Spleen (tissue), 7 donors: ENCODE data around the gene SESN3.

ENCODE experiments used
- POLR2AphosphoS5 ChIP-seq, 3 donors: sonication (generic); formaldehyde crosslinking; IDR thresholded peaks; one replicate each; pipeline ENCODE4 v1.5.1; 2017; ENCODE audit warnings: antibody characterized with exemption in 3 of 3
- TF ChIP-seq, protein P1 (sequence below), 11 experiments: fragments of 200-600 bp in 7 of 11; fragments of 450-650 bp in 4 of 11; sonication (generic) in 4 of 11; IDR thresholded peaks in 8 of 11; conservative IDR thresholded peaks in 3 of 11; 1 replicate in 7 of 11; 2 replicates in 4 of 11; pipeline versions ENCODE4 v1.4.0 to v1.8.0; 2016 to 2021; ENCODE audit warnings: antibody characterized with exemption in 11 of 11, inconsistent platforms in 4 of 11, mild to moderate bottlenecking in 1 of 11
- donor health status: DM: no; HTN: no; CAD: no; lungs with moderate emphysema.
- donor health status: DM: no; HTN: no; CAD: no.
- donor health status: DM: no; HTN: no; CAD: no.

DNA sequence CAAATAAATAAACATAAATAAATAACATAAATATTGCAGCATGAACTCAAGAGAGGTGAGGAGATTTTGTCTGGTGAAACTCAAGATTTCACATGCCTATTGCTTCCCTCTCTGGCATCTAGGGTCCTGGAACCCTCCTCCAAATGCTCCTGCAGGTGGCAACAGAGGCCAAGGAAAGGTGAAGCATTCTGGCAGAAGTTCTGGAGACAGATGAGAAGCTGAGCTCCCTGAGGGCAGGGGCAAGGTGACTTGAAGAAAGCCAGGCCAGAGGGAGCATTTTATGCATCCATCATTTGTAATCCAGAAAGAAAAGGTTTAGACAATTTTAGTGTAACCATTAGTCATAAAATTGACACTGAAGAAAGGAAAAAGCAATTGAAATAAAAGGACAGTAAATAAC, 76.5 kb downstream of the SESN3 start:
- TF ChIP-seq, protein P1, sequence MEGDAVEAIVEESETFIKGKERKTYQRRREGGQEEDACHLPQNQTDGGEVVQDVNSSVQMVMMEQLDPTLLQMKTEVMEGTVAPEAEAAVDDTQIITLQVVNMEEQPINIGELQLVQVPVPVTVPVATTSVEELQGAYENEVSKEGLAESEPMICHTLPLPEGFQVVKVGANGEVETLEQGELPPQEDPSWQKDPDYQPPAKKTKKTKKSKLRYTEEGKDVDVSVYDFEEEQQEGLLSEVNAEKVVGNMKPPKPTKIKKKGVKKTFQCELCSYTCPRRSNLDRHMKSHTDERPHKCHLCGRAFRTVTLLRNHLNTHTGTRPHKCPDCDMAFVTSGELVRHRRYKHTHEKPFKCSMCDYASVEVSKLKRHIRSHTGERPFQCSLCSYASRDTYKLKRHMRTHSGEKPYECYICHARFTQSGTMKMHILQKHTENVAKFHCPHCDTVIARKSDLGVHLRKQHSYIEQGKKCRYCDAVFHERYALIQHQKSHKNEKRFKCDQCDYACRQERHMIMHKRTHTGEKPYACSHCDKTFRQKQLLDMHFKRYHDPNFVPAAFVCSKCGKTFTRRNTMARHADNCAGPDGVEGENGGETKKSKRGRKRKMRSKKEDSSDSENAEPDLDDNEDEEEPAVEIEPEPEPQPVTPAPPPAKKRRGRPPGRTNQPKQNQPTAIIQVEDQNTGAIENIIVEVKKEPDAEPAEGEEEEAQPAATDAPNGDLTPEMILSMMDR (IDR thresholded peaks at IDR 0.05 in 8 of 11, conservative IDR thresholded peaks at IDR 0.05 in 3 of 11), result peak; percentile 38 to 77 (median 61)
- TF ChIP-seq POLR2AphosphoS5 (IDR thresholded peaks at IDR 0.05), result peak in 1 of 3 donors; percentile 18
